H1 (cell line): ENCODE measurements around the gene TBC1D24. TPM values are rescaled to one million over a fixed set of nuclear protein-coding genes. Genes with fewer than 3 reads are reported as not detected.

ENCODE experiments used
- CTCF ChIA-PET: fragments of 300-600 bp; sonication (Branson Sonifier 250); formaldehyde crosslinking; loops from one replicate; lab custom pipeline; 2021; ENCODE audit not compliant: partially characterized antibody; lab: Charles Lee
- POLR2A ChIA-PET: fragments of 300-600 bp; sonication (Branson Sonifier 250); formaldehyde crosslinking; loops from one replicate; lab custom pipeline; 2021; ENCODE audit warnings: inconsistent platforms; ENCODE audit not compliant: partially characterized antibody; lab: Charles Lee
- DNase-seq, 2 experiments: peaks; one replicate each; pipeline versions ENCODE4 v3.0.0 to v3.0.0-alpha.2; 2010 to 2022; ENCODE audit warnings: low spot score in 2 of 2, low read depth in 1 of 2, mixed read lengths in 1 of 2
- FAIRE-seq: peaks from 2 replicates; lab custom pipeline; 2011; peaks lifted over from hg19 to GRCh38; lab: Jason Lieb, UNC
- H2AFZ ChIP-seq: 2 replicates; pipeline ENCODE4 v1.8.1; 2012; ENCODE audit warnings: low read length, inconsistent platforms
- H2AK5ac ChIP-seq: 2 replicates; pipeline ENCODE4 v1.6.1; 2013; ENCODE audit warnings: low read depth, low read length
- H2BK120ac ChIP-seq: replicated peaks from 2 replicates; pipeline ENCODE3; 2013; ENCODE audit warnings: low read depth, low read length, inconsistent platforms
- H2BK12ac ChIP-seq: 2 replicates; pipeline ENCODE4 v1.6.1; 2013; ENCODE audit warnings: low read depth, low read length
- H2BK15ac ChIP-seq: 2 replicates; pipeline ENCODE4 v1.6.1; 2013; ENCODE audit warnings: low read length
- H2BK20ac ChIP-seq: 2 replicates; pipeline ENCODE4 v1.6.1; 2013; ENCODE audit warnings: low read length
- H2BK5ac ChIP-seq: 2 replicates; pipeline ENCODE4 v1.6.1; 2013; ENCODE audit warnings: low read depth, low read length
- H3K14ac ChIP-seq: 2 replicates; pipeline ENCODE4 v1.6.1; 2013; ENCODE audit warnings: inconsistent platforms; ENCODE audit not compliant: insufficient read length
- H3K18ac ChIP-seq: 2 replicates; pipeline ENCODE4 v1.6.1; 2013; ENCODE audit warnings: low read length; ENCODE audit errors: extremely low read depth
- H3K23ac ChIP-seq: 2 replicates; pipeline ENCODE4 v1.6.1; 2013; ENCODE audit warnings: inconsistent platforms; ENCODE audit not compliant: insufficient read length
- H3K23me2 ChIP-seq: 2 replicates; pipeline ENCODE4 v1.6.1; 2013; ENCODE audit warnings: low read depth, low read length
- H3K27ac ChIP-seq: 2 replicates; pipeline ENCODE4 v1.6.1; 2011; ENCODE audit warnings: low read depth, low read length, inconsistent platforms
- H3K27me3 ChIP-seq, 4 experiments: replicated peaks in 1 of 4; 1 replicate in 1 of 4; 2 replicates in 3 of 4; pipeline versions ENCODE4 v1.6.1 to v1.8.1; 2011 to 2013; ENCODE audit warnings: low read length in 3 of 4, mild to moderate bottlenecking in 3 of 4, inconsistent platforms in 2 of 4, mixed read lengths in 2 of 4, moderate library complexity in 1 of 4; ENCODE audit not compliant: control insufficient read depth in 3 of 4, insufficient read depth in 3 of 4; ENCODE audit errors: extremely low read depth in 1 of 4
- H3K36me3 ChIP-seq, 4 experiments: 2 replicates each; pipeline versions ENCODE4 v1.6.1 to v1.8.1; 2011 to 2013; ENCODE audit warnings: mild to moderate bottlenecking in 4 of 4, low read length in 3 of 4, moderate library complexity in 2 of 4, control low read depth in 1 of 4, inconsistent platforms in 1 of 4; ENCODE audit not compliant: insufficient read depth in 4 of 4, control insufficient read depth in 2 of 4
- H3K4ac ChIP-seq: replicated peaks from 2 replicates; pipeline ENCODE3; 2013; ENCODE audit warnings: low read length, low read depth, mixed read lengths, inconsistent platforms; ENCODE audit not compliant: insufficient read length
- H3K4me1 ChIP-seq, 4 experiments: replicated peaks in 1 of 4; 1 replicate in 1 of 4; 2 replicates in 3 of 4; pipeline versions ENCODE4 v1.6.1 to v1.8.1; 2011 to 2013; ENCODE audit warnings: low read length in 3 of 4, inconsistent platforms in 2 of 4, mixed read lengths in 1 of 4; ENCODE audit not compliant: insufficient read depth in 4 of 4, control insufficient read depth in 3 of 4
- H3K4me2 ChIP-seq, 2 experiments: 2 replicates each; pipeline versions ENCODE4 v1.6.1 to v1.8.1; 2011 to 2013; ENCODE audit warnings: low read depth in 2 of 2, low read length in 2 of 2, control low read depth in 1 of 2, inconsistent platforms in 1 of 2, mild to moderate bottlenecking in 1 of 2; ENCODE audit not compliant: insufficient read depth in 1 of 2
- H3K4me3 ChIP-seq, 4 experiments: fragments of 200-600, 300-600 bp in 1 of 4; sonication (generic), shearing (Covaris generic), sonication (Bioruptor Twin) in 1 of 4; 2 replicates each; pipeline versions ENCODE4 v1.5.1 to v1.8.1; 2011 to 2016; ENCODE audit warnings: low read length in 4 of 4, low read depth in 3 of 4, control low read depth in 2 of 4, inconsistent platforms in 2 of 4, mild to moderate bottlenecking in 2 of 4, mixed read lengths in 1 of 4, moderate library complexity in 1 of 4; ENCODE audit not compliant: insufficient read depth in 2 of 4; ENCODE audit errors: extremely low read depth in 1 of 4
- H3K56ac ChIP-seq: replicated peaks from 2 replicates; pipeline ENCODE3; 2013; ENCODE audit warnings: low read depth, mild to moderate bottlenecking, mixed read lengths, low read length, inconsistent platforms; ENCODE audit not compliant: insufficient read length
- H3K79me1 ChIP-seq: 2 replicates; pipeline ENCODE4 v1.6.1; 2013; ENCODE audit warnings: low read depth, low read length, control low read depth
- H3K79me2 ChIP-seq, 2 experiments: 2 replicates each; pipeline versions ENCODE4 v1.6.1 to v1.8.1; 2012 to 2013; ENCODE audit warnings: low read length in 2 of 2, mild to moderate bottlenecking in 2 of 2, inconsistent platforms in 1 of 2; ENCODE audit not compliant: insufficient read depth in 2 of 2, control insufficient read depth in 1 of 2
- H3K9ac ChIP-seq, 4 experiments: replicated peaks in 1 of 4; 1 replicate in 1 of 4; 2 replicates in 3 of 4; pipeline versions ENCODE4 v1.6.1 to v1.8.1; 2011 to 2013; ENCODE audit warnings: low read depth in 3 of 4, low read length in 3 of 4, control low read depth in 2 of 4, mild to moderate bottlenecking in 2 of 4, moderate library complexity in 2 of 4, inconsistent platforms in 1 of 4; ENCODE audit errors: extremely low read depth in 1 of 4
- H3K9me3 ChIP-seq, 2 experiments: 2 replicates each; pipeline versions ENCODE4 v1.6.1 to v1.8.1; 2012 to 2013; ENCODE audit warnings: mild to moderate bottlenecking in 2 of 2, moderate library complexity in 2 of 2, control low read depth in 1 of 2, inconsistent platforms in 1 of 2, low read depth in 1 of 2, low read length in 1 of 2, mixed read lengths in 1 of 2; ENCODE audit not compliant: insufficient read depth in 2 of 2
- H4K20me1 ChIP-seq, 2 experiments: replicated peaks in 1 of 2; 2 replicates each; pipeline versions ENCODE3 to v1.8.1; 2011 to 2013; ENCODE audit warnings: inconsistent platforms in 2 of 2, low read length in 2 of 2, mild to moderate bottlenecking in 1 of 2; ENCODE audit not compliant: insufficient read depth in 2 of 2, control insufficient read depth in 1 of 2
- H4K5ac ChIP-seq: 2 replicates; pipeline ENCODE4 v1.6.1; 2013; ENCODE audit warnings: low read length, low read depth, mixed read lengths, inconsistent platforms; ENCODE audit not compliant: insufficient read length
- H4K8ac ChIP-seq: 2 replicates; pipeline ENCODE4 v1.8.0; 2013; ENCODE audit warnings: mild to moderate bottlenecking, moderate library complexity, low read length, inconsistent platforms; ENCODE audit not compliant: insufficient read depth; ENCODE audit errors: extremely low read depth
- H4K91ac ChIP-seq: replicated peaks from 2 replicates; pipeline ENCODE3; 2013; ENCODE audit warnings: low read length, mixed read lengths, inconsistent platforms; ENCODE audit not compliant: insufficient read length
- ASH2L ChIP-seq: fragments of 200-600, 300-600 bp; sonication (generic); IDR thresholded peaks from one replicate; pipeline ENCODE4 v1.7.1; 2017; ENCODE audit warnings: low read length
- CBX5 ChIP-seq: fragments of 300-800, 300-1000 bp; sonication (generic); IDR thresholded peaks from 2 replicates; pipeline ENCODE4 v1.7.1; 2016; ENCODE audit warnings: antibody characterized with exemption, low read length, low read depth
- EP300 ChIP-seq, 2 experiments: IDR thresholded peaks; 1 replicate in 1 of 2; 2 replicates in 1 of 2; pipeline ENCODE4 v1.6.1; 2011 to 2012; ENCODE audit warnings: low read depth in 2 of 2, low read length in 2 of 2, mild to moderate bottlenecking in 2 of 2, borderline replicate concordance in 1 of 2, inconsistent platforms in 1 of 2, moderate library complexity in 1 of 2
- KDM1A ChIP-seq: fragments of 200-600, 300-600 bp; sonication (generic); IDR thresholded peaks from 2 replicates; pipeline ENCODE4 v1.7.1; 2016; ENCODE audit warnings: mild to moderate bottlenecking, low read length, borderline replicate concordance
- KDM5A ChIP-seq: fragments of 200-600 bp; IDR thresholded peaks from 2 replicates; pipeline ENCODE4 v1.7.1; 2012; ENCODE audit warnings: mild to moderate bottlenecking, low read length, inconsistent platforms, mixed read lengths
- RBBP5 ChIP-seq: IDR thresholded peaks from 2 replicates; pipeline ENCODE4 v1.7.1; 2012; ENCODE audit warnings: low read depth, mild to moderate bottlenecking, inconsistent platforms, low read length, moderate library complexity, borderline replicate concordance
- RXRA ChIP-seq: IDR thresholded peaks from 2 replicates; pipeline ENCODE4 v1.6.1; 2011; ENCODE audit warnings: low read depth, mild to moderate bottlenecking, low read length, moderate library complexity; ENCODE audit not compliant: insufficient read depth
- SP4 ChIP-seq: IDR thresholded peaks from 2 replicates; pipeline ENCODE4 v1.6.1; 2012; ENCODE audit warnings: low read length, inconsistent platforms
- YY1 ChIP-seq: IDR thresholded peaks from 2 replicates; pipeline ENCODE4 v1.6.1; 2011; ENCODE audit warnings: low read depth, mild to moderate bottlenecking, low read length
- WGBS, 2 experiments: shearing (Covaris generic) in 1 of 2; methylation state at CpG; one replicate each; pipeline versions ENCODE4 v1.1.6 to v1.1.7; 2013 to 2015; ENCODE audit warnings: low lambda C conversion rate in 2 of 2, mixed read lengths in 2 of 2, inconsistent platforms in 1 of 2, low coverage in 1 of 2, missing lambda C conversion rate in 1 of 2; ENCODE audit not compliant: insufficient replicate concordance in 2 of 2, insufficient coverage in 1 of 2, insufficient read length in 1 of 2; ENCODE audit errors: extremely low coverage in 1 of 2, missing lambda C conversion rate in 1 of 2; 5-methylcytosine and 5-hydroxymethylcytosine counted together
- polyA plus RNA-seq, 7 experiments: library from polyadenylated mRNA; depleted of rRNA in 3 of 7; stranded (reverse) in 5 of 7; unstranded in 2 of 7; fragments of >200 nt in 5 of 7; fragments of 200-250 nt in 2 of 7; gene quantifications; 1 replicate in 5 of 7; 2 replicates in 1 of 7; 4 replicates in 1 of 7; pipeline versions ENCODE4 v1.2.1 to v1.2.3, GENCODE V29; 2011 to 2013; ENCODE audit warnings: missing spikeins in 2 of 7, mixed read lengths in 2 of 7
- total RNA-seq: library from RNA; stranded (reverse); fragmentation: NEBNext Ultra II Directional; extraction: Animal tissue kit (Norgen Biotek cat#: 25700); gene quantifications from 2 replicates; pipeline ENCODE4 v1.2.1, GENCODE V29; 2021
- TF ChIP-seq, protein P1 (sequence below): IDR thresholded peaks from 2 replicates; pipeline ENCODE4 v1.6.1; 2011; ENCODE audit warnings: low read depth, mild to moderate bottlenecking, low read length; ENCODE audit not compliant: insufficient read depth
- TF ChIP-seq, protein P2 (sequence below): IDR thresholded peaks from 2 replicates; pipeline ENCODE4 v1.6.1; 2011; ENCODE audit warnings: low read length, improper control_type of control experiment

TBC1D24 gene
- total and polyA plus RNA-seq, 2 of the 8 experiments (the other 6 are each of a cell fraction or from before 2014, with no cell fraction given) = 8.7 to 21.5 TPM

DNA sequence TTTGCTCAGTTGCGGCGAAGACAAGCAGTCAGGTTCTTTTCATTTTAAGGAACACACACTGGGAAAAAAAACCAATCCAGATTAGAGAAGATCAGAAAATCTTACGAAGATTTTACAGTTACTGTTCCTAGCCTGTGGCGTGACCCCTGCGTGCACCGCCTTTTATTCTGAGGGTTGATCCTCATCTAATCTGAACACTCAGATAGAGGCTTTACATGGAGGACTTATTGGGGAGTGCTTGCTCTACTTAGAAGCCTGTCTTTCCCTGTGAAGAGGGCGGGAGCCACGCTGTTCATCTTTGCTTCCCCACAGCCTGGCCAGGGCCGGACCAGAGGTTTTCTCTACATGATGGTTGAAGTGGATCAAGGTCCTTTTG, 1.4 kb downstream of the TBC1D24 start:
- no peaks in the 10 kb centered on the region for H3K9me3 ChIP-seq
- peaks cover 0 to 4% of the 10 kb centered on the region in 2 experiments; a peak in 1 of 4 replicates for H3K79me2 ChIP-seq
- H2BK12ac ChIP-seq = no peak overlapping the region
- H2AK5ac ChIP-seq = no peak overlapping the region
- H3K56ac ChIP-seq = no peak overlapping the region
- no peak overlapping the region for H4K91ac ChIP-seq
- no peak overlapping the region for H4K5ac ChIP-seq
- ChIA-PET POLR2A (interaction anchor here (1.1 to 1.7 kb wide), 2 partner anchors 11 to 277 kb away, joined by 3 to 5 read pairs; no protein-coding TSS in a partner anchor), CTCF (interaction anchor here (0.8 to 1.6 kb wide), 4 partner anchors 10 to 25 kb away, joined by 3 to 6 read pairs (median 3); no protein-coding TSS in a partner anchor)
- H2BK15ac ChIP-seq = no peak overlapping the region
- no peak overlapping the region for H2BK5ac ChIP-seq
- peak overlapping the region in 1 of 4 experiments; percentile 83; a peak in 1 of 8 replicates for H3K4me3 ChIP-seq
- no peak overlapping the region for H3K27ac ChIP-seq
- H3K18ac ChIP-seq = no peak overlapping the region
- no peak for FAIRE-seq
- no peak overlapping the region for H3K4ac ChIP-seq
- no peaks in the 10 kb centered on the region for H3K36me3 ChIP-seq
- H3K27me3 ChIP-seq = peaks cover 19 to 42% (median 31%) of the 10 kb centered on the region in 4 experiments
- no peak overlapping the region for H3K23ac ChIP-seq
- peaks cover 14% of the 10 kb centered on the region; the same call in 1 of the 2 replicates for H3K79me1 ChIP-seq
- WGBS, 2 experiments = 92% methylated on average over 9 of the region's 9 CpGs; no CpG with 5 or more reads in 1 of the 2 experiments
- no peak overlapping the region; the same call in 1 of the 2 replicates for H4K8ac ChIP-seq
- H4K20me1 ChIP-seq = peaks cover 9 to 21% of the 10 kb centered on the region in 2 experiments
- no peak overlapping the region for H2AFZ ChIP-seq
- no peak overlapping the region for H2BK20ac ChIP-seq
- no peak overlapping the region for H3K14ac ChIP-seq
- peaks cover 18% of the 10 kb centered on the region; the same call in 1 of the 2 replicates for H3K23me2 ChIP-seq
- H2BK120ac ChIP-seq = no peak overlapping the region
- DNase-seq = no peak
- peaks cover 0 to 22% (median 9%) of the 10 kb centered on the region in 4 experiments; a peak in 5 of 7 replicates for H3K4me1 ChIP-seq
- no peak overlapping the region for H3K9ac ChIP-seq
- peak overlapping the region; percentile 73 to 83 for H3K4me2 ChIP-seq
- TF ChIP-seq ASH2L (no peak), EP300 (IDR thresholded peaks at IDR 0.05; ENCODE audit: borderline replicate concordance in 1 of 2, low read depth in 2 of 2, low read length in 2 of 2) (no peak), SP4 (no peak), CBX5 (no peak), KDM5A (no peak), RXRA (no peak), KDM1A (no peak), YY1 (no peak), RBBP5 (no peak)
- TF ChIP-seq, protein P1, sequence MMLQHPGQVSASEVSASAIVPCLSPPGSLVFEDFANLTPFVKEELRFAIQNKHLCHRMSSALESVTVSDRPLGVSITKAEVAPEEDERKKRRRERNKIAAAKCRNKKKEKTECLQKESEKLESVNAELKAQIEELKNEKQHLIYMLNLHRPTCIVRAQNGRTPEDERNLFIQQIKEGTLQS = no peak
- TF ChIP-seq, protein P2, sequence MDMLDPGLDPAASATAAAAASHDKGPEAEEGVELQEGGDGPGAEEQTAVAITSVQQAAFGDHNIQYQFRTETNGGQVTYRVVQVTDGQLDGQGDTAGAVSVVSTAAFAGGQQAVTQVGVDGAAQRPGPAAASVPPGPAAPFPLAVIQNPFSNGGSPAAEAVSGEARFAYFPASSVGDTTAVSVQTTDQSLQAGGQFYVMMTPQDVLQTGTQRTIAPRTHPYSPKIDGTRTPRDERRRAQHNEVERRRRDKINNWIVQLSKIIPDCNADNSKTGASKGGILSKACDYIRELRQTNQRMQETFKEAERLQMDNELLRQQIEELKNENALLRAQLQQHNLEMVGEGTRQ = no peak
